SW 1271 (cell line): Measurements from ENCODE around the gene TRHDE.
A peak's percentile ranks its signal among the peaks of the same experiment; 100 is the strongest.

Source experiments
- DNase-seq, 2 experiments: peaks; one replicate each; lab custom pipeline; 2025; lab: John Stamatoyannopoulos, UW

TRHDE gene

DNA sequence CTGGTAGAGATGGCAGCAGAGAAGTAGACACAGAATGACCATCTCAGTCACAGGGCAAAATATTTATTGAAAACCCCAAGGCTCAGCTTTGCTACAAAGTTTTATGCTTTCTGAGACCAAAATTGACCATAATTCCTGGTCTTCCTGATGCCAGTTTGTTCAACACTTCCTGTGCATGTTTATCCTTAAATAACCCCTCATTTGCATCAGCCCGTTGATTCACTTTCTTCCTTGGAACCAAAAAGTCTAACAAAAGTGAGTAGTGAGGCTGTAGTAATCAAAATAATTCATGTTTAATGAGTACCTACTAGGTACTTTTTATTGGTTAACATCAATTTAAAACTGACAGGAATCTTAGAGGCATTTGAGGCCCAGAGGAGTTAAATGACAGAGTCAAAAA lies 51.7 kb downstream of the TRHDE start:
- DNase-seq, result no peak

DNA sequence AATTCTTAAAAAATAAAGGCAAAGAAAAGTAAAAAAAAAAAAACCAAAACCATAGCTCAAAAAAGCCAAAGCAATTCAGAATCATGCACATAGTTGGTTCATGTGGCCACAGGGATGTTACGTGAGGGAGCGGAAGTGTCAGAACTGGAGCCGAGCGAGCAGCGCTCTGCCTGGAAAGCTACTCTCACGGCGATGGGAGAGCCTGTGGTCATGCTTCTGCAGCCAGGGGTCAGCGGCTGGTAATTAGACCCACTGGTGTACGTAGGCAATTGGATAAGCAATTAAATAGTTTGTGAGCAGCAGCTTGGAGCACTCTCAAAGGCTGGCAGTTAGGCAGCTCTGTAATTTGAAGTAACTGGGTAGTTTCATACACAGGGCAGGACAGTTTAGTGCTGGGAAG lies 58.1 kb downstream of the TRHDE start:
- no peak for DNase-seq

DNA sequence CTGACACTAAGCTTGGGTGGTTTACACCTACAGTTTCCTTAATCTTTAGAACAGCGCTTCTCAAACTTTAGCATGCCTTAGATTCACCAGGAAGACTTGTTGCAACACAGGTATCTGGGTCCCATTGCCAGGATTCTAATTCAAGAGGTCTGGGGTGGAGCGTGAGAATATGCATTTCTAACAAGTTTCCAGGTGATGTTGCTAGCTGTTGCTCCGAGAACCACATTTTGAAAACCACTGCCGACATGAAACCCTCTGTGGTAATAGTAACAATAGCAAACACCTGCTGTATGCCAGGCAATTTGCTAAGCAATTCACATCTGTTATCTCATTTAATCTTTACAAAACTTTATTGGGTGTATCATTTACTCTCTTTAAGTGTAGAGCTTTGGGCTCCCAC lies 58.6 kb downstream of the TRHDE start:
- no peak for DNase-seq

DNA sequence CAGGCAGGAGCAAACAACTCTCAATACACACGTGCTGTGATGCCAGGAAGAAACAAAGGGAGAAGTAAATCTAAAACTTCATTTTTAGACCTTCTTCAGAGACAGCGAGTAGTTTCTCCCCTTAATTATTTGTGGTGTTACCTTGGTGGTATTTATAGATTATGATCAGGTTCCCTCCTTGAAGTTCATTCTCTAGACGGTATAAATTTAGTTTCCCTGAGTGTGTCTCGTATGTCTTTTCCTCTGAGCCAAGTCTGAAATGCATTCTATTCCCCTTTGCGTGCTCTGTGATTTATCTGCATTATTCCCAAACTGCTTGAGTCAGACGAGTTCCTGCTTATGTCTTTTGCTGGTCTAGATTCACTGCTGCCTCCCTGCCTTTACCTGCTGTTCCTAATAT lies 65.2 kb downstream of the TRHDE start:
- DNase-seq, result no peak

DNA sequence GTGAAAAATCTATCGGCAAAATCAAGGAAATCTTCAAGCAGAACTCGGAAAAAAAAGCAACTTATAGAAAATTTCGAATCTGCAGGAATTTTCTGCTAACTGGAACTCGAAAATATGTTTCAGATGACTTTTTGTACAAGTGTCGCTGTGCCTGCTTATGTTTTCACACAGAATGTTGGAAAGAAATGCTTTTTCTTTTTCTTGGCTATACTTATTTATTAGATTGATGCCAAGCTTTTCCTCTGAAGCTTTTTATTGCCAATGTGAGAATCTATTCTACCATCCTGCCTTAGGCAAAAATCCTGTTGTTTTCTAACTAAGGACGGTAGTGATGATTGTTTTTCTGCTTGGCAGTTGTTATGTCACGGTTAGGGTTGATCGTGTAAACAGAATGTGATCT lies 65.8 kb downstream of the TRHDE start:
- no peak for DNase-seq

DNA sequence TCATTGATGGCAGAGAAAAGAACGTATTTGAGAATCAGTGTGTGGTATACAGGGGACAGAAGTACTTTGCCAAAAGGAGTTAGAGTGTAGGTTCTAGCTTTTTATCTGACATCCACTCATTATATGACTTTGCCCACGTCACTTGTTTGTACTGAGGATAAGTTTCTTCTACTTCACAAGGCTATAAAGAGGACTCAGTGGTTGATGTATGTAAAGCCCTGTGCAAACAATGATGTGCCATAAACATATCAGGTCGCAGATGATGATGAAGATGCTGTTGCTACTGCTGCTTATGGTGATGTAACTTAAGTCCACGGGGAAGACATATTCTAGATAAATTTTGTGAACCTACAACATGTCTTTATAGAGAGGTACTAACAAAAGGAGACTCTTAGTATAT lies 66.3 kb downstream of the TRHDE start:
- DNase-seq, result no peak

DNA sequence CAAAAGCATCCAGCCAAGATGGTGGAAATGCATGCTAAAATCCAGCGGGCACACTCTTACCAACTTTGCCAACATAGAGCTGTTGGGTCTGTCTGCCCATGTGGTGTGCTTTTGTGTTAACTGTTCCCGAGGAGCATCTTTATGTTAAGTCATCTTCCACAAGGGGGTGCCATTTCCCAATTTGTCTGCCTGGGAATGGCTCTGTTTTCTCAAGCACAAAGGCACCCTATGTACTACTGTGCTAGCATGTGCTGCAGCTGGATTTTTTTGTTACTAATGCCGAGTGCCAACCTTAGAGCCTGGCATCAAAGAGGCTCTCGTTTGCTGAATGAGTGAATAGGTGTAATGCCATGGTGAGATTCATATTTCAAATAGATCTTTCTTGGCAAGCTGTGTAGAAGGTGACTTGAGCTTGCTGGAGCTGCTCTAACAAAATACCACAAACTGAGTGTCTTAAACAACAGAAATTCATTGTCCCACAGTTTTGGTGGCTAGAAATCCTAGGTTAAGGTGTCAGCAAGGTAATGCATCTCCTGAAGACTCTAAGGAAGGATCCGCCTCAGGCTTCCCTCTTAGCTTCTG lies 74.3 kb downstream of the TRHDE start:
- peak; percentile 3 to 63 for DNase-seq

DNA sequence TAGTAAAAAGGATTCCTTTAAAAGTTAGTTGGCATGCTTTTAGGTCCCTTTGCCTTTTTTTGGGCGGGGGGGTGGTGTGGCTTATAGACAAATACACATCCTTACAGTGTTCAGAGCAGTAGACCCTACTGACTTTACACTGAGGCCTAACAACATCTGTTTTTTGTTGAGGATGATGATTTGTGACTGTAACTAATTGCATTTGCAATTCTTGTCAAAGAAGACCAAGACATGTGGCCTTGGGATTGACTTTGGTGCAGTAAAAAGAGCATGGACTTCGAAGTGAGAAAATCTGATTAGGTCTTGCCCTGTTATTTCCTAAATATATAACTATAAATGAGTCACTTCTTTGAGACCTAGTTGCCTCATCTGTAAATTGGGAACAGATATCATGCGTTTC lies 77.3 kb downstream of the TRHDE start:
- DNase-seq, result no peak

DNA sequence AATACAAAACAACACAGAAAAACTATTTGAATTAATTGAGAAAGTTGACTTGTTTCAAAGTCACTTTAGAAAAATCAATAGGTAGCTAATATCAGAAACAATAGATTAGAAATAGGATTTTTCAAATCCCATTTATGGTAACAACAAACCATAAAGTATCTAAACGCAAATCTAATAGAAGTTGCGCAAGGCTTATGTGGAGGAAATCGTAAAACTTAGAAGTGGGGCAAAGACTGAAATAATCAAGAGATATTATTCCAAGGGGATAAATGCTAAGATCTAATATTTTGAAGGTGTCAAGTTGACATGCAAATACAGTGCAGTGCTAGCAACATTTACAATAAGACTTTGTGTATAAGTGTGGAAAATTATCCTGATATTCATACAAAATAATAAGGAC lies 87.2 kb downstream of the TRHDE start:
- no peak for DNase-seq

DNA sequence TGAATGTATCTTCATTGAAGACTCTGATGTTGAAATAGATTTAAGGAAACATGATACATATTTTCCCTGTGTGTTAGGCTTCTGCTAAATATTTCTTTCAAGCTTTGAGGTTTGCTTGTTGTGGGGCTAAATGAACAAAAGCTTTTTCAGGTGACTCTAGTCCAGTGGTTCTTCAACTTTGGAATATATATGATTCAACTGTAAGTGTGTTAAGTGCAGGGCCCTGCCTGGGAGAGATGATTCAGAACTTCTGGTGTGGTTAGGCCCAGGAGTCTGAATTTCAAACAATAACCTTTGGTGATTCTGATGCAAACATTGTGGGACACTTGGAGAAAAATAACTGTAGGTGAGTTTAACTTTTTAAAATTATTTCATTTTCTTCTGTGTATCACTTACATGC lies 93.0 kb downstream of the TRHDE start:
- DNase-seq, result no peak

DNA sequence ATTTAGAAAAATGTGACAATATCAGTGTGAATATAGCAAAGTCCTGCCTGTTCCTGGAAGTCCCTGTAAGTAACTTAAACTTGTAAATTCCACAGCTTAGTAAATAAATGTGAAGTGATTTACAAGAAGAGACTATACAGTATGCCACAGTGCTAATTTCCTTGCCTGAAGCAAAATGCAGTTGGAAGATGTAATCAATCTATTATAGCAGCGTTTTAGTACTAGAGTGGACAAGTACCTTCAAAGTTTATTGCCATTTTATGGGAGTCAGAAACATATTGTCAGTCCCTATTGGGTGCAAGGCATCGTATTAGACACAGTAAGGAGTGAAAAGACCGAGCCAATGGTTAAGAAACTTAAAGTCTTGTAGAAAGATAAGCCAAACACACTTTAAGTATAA lies 94.1 kb downstream of the TRHDE start:
- no peak for DNase-seq

DNA sequence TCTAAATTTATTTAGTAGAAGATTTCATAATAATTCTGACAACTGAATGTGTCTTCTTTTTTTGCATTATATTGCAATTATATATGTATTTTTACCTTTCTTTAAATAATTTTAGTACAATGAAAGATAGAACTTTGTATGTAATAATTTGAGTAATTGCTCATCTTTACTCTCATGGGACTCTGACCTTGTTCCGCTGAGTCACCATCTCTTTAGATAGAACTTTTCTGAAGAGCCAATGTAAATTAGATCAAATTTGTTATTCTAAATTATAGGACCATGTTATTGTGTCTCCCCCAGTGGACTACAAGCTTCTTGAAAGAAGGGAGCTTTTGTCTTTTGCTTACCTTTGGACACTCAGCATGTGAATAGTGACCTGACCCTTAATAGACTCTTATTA lies 96.1 kb downstream of the TRHDE start:
- no peak for DNase-seq

DNA sequence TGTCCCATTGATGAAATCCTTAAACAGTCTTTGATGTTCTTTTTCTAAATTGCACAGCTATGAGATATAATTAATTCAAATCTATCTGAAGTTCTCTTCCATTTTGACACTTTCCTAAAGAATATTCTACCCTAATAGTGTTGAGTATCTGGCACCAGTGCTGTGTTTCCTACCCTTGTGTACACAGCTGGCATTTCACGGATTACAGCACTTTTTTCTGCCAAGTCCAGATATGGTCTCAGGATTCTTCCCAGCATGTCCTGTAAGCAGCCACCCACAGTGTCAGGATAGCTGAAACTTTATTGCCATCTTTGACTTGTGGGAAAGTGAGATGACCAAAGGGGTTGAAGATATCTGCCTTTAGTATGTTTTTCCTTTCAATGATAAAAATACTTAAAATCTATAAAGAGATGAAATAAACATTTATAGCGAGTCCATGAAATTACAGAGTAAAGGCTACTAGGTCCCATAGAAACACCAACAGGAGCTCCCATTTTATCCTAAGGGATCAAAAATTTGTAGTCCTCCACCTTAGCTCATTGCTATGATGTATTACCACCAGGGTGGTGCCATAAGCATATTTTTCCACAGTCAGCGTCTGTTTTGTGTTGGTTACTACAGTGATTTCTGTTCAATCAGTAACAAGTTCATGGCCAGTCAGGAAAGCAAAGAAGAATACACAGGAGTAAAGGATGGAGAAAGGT lies 96.7 kb downstream of the TRHDE start:
- DNase-seq, result no peak

DNA sequence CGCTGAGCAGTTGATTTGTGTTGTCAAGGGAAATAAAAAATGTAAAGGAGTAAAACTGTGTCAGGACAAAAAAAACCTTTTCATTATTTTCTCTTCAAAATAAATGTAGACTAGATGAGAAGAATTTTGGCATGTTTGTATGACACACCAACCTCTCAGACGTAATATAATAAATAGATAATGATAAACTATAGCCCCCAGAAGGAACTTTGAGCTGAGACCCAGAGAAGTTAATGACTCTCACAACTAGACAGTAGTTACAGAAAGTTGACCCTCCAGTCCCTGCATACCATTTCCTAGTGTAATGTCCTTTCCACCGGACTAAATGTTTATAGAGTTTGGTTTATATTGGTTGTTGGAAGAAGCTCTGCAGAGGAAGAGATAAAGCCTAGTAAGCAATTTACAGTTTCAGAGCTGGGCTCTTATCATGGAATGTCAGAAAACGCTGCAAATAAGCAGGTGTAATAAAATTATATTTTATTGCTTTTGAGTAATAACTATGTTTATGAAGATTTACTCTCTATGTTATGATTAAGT lies 97.3 kb downstream of the TRHDE start:
- DNase-seq, result no peak

DNA sequence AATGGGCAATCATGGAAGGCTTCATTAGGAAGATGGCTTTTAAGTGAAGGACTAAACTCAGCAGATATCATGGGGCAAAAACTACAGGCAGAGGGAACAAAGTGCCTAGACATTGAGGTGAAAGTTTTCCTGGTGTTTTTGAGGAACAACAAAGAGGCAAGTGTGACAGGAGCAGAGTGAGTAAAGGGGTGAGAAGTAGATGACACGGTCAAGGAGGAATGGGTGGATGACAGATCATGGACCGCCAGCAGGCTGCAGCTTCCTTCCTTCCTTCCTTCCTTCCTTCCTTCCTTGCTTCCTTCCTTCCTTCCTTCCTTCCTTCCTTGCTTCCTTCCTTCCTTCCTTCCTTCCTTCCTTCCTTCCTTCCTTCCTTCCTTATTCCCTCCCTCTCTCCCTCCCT lies 108.3 kb downstream of the TRHDE start:
- no peak for DNase-seq

DNA sequence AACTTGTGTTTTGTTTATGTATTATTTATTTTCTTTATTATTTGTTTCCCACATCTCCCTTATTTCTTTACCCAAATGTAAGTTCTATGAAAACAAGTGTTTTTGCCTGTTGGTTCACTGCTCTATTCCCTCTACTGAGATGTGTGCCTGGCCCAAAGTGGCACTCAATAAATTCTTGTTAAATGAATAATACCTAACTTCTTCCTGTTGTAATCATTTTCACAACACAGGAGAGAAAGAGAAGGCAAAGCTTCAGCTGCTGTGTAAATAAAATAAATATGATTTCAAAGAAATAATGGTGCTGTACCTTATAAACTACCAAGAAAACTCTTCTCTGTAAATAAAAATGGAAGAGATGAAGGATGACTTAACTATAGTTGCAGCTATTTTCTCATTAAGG lies 116.2 kb downstream of the TRHDE start:
- no peak for DNase-seq

DNA sequence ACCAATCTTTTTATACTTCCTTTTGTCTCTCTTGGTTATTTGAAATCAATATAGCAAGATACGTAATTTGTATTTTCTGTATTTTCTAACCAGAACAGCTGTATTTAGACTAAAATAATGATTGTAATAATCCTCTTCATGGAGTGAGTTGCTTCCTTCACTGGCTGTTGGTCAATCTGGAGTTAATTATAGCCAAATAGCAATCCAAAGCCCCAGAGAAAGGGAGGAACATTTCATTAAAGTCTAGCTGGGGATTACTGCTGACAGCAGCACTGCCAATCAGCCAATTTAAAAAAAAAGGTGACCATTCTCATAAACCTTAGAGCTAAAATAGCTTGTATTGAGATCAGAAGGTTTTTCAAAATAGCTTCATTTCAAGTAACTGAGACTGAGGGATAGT lies 118.0 kb downstream of the TRHDE start:
- DNase-seq, result no peak

DNA sequence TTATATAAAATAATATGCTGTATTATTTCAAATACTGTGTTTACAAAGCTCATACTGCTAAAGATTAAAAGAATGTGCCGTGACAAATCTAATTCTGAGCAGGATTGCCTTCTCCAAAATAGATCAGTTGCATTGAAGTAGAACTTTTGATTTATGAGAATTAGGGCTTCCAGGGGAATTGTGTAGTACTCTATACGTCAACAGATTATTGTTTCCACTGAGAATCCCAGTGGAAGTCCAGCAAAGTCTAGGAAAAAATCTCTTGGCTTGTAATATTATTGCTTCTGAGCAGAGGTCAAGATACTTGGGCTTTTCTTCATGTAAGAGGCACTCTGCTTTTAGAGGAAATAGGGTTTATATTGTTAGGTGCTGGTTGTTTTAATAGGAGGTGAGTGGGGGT lies 133.9 kb downstream of the TRHDE start:
- DNase-seq, result no peak

DNA sequence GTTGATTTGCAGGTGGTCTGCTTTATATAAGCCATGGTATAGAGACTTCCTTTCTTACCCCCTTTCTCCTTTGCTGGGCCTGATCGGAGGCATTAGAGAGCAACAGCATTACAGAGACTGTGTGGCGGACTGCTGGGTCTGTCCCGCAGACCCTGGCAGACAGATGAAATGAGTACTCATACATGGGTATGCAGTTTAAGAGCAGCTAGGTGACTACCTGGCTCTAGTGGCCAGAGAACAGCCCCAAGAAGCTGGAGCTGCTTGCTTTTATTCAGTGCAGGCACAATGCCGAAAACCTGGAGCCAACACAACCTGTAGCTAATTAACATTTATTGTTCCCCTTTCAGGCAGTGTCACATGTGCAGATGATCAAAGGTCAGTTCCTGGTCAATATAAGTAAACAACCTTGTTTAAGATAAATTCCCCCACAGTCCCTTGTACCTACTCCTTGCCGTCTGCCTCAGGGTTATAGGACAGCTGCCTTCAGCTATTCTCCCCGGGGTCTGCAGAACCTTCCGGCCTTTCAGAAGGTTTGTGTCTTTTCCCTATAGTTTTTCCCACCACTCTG lies 160.0 kb downstream of the TRHDE start:
- no peak for DNase-seq

DNA sequence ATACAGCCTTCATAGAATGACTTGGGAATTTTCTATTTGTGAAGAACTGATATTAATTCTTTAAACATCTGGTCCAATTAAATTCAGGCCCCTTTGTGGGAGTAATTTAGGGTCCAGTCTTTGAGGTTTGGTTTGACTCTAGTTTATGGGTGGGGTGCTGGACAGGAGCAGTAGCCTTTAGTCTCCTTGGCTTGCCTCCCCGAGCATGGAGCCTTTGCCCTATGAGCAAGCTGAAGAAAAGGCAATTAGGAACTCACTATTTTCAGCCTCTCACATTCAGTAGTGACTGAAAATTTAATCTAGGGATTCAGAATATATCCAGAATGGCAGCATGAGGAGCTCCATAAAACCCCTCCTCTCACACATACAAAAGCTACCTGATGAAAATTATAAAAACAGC lies 161.1 kb downstream of the TRHDE start:
- no peak for DNase-seq

DNA sequence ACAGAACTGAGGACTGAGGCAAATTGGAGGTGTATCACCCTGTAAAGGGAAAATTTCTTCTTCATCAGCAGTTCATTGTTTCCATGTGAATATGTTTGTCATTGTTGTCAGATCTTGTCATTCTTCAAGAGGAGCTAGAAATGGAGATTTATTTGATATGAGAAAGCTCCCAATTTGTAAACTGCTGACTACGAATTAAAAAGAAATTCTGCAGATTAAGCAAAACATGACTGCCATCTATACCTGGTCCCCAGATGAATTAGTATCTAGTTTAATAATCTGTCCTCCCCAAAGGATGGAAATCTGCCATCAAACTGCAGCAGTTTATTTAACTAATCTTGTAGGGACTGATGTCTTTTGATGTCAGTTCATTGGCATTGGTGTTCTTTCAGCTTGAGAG lies 162.8 kb downstream of the TRHDE start:
- no peak for DNase-seq

DNA sequence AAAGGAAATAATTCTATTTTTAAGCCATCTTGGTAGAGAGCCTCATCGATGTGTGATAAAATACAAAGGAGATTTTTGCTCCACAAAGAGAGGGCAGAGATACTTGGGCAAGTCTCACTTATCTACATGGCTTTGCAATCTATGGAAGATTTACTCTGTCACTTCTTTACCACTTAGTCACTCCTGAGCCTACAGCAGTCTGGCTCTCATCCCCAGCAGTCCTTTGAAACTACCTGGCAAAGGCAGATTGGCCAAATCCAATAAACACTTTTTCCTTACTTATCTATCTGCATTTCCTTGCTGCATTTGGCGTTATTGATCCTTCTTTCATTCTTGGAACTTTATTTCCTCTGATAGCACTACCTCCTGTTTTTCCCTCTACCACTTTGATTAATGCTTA lies 170.0 kb downstream of the TRHDE start:
- no peak for DNase-seq

DNA sequence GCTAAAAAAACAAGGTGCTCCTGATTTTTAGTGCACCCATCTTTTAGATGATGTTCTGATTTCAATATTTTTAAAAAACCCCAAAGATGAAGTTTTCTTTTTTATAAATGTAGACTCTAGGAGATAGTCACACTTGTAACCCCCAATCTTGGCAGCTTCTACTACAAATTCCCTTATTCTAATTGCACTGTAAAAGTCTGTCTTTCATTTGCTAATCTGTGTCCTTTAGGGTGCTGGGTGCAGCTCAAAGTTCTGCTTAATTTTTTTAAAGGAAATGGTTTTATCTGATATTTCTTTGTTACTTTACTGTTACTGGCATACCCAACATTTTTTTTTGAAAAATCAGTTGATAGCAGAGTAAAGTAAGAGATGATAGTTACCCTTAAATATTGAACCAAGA lies 172.0 kb downstream of the TRHDE start:
- no peak for DNase-seq

DNA sequence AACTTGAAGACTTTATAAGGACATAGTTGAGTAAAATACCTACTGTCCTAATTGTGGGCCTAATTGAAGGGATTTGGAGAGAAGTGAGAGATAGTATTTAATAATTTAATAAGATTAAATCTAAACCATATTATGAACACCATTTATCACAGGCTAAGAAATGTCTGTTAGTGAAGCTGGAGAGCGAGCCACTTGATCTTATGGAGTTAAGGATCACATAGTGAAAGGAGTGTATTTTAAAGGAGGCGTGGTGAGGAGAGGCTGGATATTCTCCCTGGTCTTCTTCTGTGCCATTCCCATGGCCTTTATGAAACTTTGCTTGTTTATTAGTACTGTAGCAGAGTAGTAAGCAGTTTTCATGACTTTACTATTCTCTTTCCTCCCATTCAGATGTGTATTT lies 172.4 kb downstream of the TRHDE start:
- DNase-seq, result no peak
